ENCODE data around the gene NELL1.

The NELL1 gene

DNA sequence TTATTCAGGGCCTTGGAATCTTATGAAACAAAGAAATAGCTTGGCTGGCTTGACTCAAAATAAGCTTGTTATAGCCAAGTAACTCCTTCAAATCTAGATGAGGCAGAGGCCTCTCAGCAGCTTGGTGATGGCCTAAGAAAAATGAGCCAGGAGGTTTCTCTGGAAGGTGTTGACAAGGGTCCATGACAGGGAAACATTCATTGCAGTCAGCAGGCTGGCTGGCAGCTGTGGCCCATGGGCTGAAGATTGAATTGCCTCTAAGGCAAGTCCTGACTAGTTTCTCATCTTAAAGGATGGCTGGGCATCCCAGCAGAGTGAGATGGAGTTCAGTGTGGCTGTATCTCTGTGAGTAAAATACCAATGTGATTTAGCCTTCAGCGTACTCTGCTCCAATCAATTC lies 441.0 kb downstream of the NELL1 start:
- no peak overlapping the region for H2AFZ ChIP-seq
- TF ChIP-seq, protein P1, sequence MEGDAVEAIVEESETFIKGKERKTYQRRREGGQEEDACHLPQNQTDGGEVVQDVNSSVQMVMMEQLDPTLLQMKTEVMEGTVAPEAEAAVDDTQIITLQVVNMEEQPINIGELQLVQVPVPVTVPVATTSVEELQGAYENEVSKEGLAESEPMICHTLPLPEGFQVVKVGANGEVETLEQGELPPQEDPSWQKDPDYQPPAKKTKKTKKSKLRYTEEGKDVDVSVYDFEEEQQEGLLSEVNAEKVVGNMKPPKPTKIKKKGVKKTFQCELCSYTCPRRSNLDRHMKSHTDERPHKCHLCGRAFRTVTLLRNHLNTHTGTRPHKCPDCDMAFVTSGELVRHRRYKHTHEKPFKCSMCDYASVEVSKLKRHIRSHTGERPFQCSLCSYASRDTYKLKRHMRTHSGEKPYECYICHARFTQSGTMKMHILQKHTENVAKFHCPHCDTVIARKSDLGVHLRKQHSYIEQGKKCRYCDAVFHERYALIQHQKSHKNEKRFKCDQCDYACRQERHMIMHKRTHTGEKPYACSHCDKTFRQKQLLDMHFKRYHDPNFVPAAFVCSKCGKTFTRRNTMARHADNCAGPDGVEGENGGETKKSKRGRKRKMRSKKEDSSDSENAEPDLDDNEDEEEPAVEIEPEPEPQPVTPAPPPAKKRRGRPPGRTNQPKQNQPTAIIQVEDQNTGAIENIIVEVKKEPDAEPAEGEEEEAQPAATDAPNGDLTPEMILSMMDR (IDR thresholded peaks at IDR 0.05): no peak
- H3K4me2 ChIP-seq (ENCODE audit: low read length): no peak overlapping the region
- H3K9me3 ChIP-seq (ENCODE audit: control insufficient read depth, low read length): no peaks in the 10 kb centered on the region
- no peaks in the 10 kb centered on the region for H3K27me3 ChIP-seq (ENCODE audit: control insufficient read depth, insufficient read depth, low read length)
- H3K9ac ChIP-seq: no peak overlapping the region
- H3K79me2 ChIP-seq: no peaks in the 10 kb centered on the region
- no peaks in the 10 kb centered on the region for H3K4me1 ChIP-seq
- H3K36me3 ChIP-seq (ENCODE audit: control insufficient read depth, insufficient read depth, low read length): no peaks in the 10 kb centered on the region
- no peak overlapping the region for H3K4me3 ChIP-seq (ENCODE audit: low read depth, low read length)
- no peak overlapping the region for H3K27ac ChIP-seq

DNA sequence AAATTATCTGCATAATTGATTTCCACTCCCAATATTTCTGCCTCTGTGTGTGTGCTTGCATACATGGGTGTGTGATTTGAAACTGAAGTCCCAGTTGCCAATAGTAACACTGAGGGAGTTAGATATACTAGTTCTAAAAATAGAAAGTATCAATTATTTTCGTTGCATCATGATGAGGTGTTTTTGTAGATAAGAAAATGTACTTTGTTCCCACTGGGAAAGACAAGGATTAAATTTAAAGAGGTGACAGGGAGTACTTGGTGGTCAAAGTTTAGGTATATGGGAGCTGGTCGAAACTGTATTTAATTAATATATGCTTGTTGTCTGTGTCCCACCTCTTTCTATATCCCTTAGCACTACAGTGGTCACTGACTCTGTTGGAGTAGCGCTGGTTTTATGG lies 444.5 kb downstream of the NELL1 start:
- Histone ChIP-seq H3K4me1 (no peaks in the 10 kb centered on the region), H3K9me3 (ENCODE audit: control insufficient read depth, low read length) (no peaks in the 10 kb centered on the region), H3K36me3 (ENCODE audit: control insufficient read depth, insufficient read depth, low read length) (no peaks in the 10 kb centered on the region), H2AFZ (no peak overlapping the region), H3K27ac (no peak overlapping the region), H3K9ac (no peak overlapping the region), H3K79me2 (no peaks in the 10 kb centered on the region), H3K27me3 (ENCODE audit: control insufficient read depth, insufficient read depth, low read length) (no peaks in the 10 kb centered on the region), H3K4me2 (ENCODE audit: low read length) (no peak overlapping the region), H3K4me3 (ENCODE audit: low read depth, low read length) (no peak overlapping the region)
- TF ChIP-seq, protein P1 (IDR thresholded peaks at IDR 0.05): no peak

DNA sequence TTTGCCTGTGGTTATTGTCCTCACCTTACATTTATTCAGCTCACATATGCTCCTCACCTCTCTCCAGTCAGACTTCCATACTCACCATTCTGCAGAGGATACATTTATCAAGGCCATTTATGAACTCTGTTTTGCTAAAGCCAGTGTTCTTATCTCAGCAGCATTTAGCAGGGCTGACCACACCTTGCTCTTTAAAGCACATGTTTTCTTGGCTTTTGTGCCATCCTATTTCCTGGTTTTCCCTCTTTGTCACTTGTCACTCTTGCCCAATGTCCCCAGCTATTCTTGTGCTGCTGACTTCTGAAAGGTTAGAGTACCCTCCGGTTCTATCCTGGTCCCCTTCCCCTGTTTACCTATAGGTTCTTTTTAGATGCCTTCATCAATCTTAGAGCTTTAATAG lies 446.6 kb downstream of the NELL1 start:
- H3K27ac ChIP-seq: no peak overlapping the region
- no peak overlapping the region for H3K4me3 ChIP-seq (ENCODE audit: low read depth, low read length)
- H2AFZ ChIP-seq: no peak overlapping the region
- H3K36me3 ChIP-seq (ENCODE audit: control insufficient read depth, insufficient read depth, low read length): no peaks in the 10 kb centered on the region
- H3K9me3 ChIP-seq (ENCODE audit: control insufficient read depth, low read length): no peaks in the 10 kb centered on the region
- no peaks in the 10 kb centered on the region for H3K4me1 ChIP-seq
- TF ChIP-seq, protein P1 (IDR thresholded peaks at IDR 0.05): no peak
- H3K4me2 ChIP-seq (ENCODE audit: low read length): no peak overlapping the region
- no peaks in the 10 kb centered on the region for H3K79me2 ChIP-seq
- no peaks in the 10 kb centered on the region for H3K27me3 ChIP-seq (ENCODE audit: control insufficient read depth, insufficient read depth, low read length)
- H3K9ac ChIP-seq: no peak overlapping the region

DNA sequence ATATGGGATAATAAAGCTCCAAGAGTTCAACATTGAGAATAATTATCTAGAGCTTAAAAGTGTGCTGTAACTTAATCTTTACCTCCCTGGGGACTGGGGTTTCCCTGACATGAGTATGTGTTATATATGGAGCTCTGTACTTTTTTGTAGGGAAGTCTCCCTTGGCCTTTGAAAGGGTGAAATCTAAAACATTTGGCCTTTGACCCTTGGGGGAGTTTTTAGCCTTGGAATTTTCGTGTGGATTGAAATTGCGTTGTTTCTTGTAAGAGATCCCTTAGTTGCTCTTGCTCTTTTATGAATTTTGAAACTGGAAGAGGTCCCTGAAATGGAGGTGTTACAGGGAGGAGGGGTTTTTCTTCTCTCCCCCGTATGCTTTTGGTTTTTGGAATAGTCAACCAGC lies 450.0 kb downstream of the NELL1 start:
- TF ChIP-seq, protein P1 (IDR thresholded peaks at IDR 0.05): no peak
- Histone ChIP-seq H3K36me3 (ENCODE audit: control insufficient read depth, insufficient read depth, low read length) (no peaks in the 10 kb centered on the region), H3K27me3 (ENCODE audit: control insufficient read depth, insufficient read depth, low read length) (no peaks in the 10 kb centered on the region), H3K4me2 (ENCODE audit: low read length) (no peak overlapping the region), H2AFZ (no peak overlapping the region), H3K4me3 (ENCODE audit: low read depth, low read length) (no peak overlapping the region), H3K9ac (no peak overlapping the region), H3K79me2 (no peaks in the 10 kb centered on the region), H3K27ac (no peak overlapping the region), H3K4me1 (no peaks in the 10 kb centered on the region), H3K9me3 (ENCODE audit: control insufficient read depth, low read length) (no peaks in the 10 kb centered on the region)

DNA sequence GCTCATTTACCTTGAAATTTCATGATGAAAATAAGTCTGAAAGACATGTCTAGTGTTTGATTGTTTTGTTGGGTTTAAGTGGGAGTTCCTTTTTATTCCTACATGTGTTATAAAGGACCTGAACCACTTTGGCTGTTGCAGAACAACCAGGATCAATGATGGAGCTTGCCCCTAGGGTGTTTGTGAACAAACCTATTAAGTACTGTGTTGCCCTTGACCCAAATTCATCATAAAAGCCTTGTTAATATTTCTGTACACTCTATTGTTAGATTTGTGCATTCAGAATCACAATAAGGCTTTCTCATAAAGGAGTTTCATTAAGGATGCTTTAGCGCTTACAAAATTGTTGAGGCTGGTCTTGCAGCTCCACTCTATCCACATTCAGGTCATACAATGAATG lies 452.6 kb downstream of the NELL1 start:
- no peaks in the 10 kb centered on the region for H3K27me3 ChIP-seq (ENCODE audit: control insufficient read depth, insufficient read depth, low read length)
- H3K4me3 ChIP-seq (ENCODE audit: low read depth, low read length): no peak overlapping the region
- no peaks in the 10 kb centered on the region for H3K4me1 ChIP-seq
- H3K9ac ChIP-seq: no peak overlapping the region
- H3K27ac ChIP-seq: no peak overlapping the region
- H3K4me2 ChIP-seq (ENCODE audit: low read length): no peak overlapping the region
- no peaks in the 10 kb centered on the region for H3K36me3 ChIP-seq (ENCODE audit: control insufficient read depth, insufficient read depth, low read length)
- TF ChIP-seq, protein P1 (IDR thresholded peaks at IDR 0.05): no peak
- H2AFZ ChIP-seq: no peak overlapping the region
- H3K79me2 ChIP-seq: no peaks in the 10 kb centered on the region
- H3K9me3 ChIP-seq (ENCODE audit: control insufficient read depth, low read length): no peaks in the 10 kb centered on the region
